Measurements from ENCODE around the gene EEF2.
A peak's percentile ranks its signal among the peaks of the same experiment; 100 is the strongest.

The EEF2 gene

GRCh38 chr19:3986260-3987041 is 1.2 kb upstream of the EEF2 start:
- DNase-seq: peak; percentile 66

- DNase-seq: peak; percentile 31
Measured at GRCh38 chr19:3985643-3986259, 488 bp upstream of the EEF2 start.

GRCh38 chr19:3984584-3984907 is 717 bp downstream of the EEF2 start:
- DNase-seq: no peak

GRCh38 chr19:3983936-3984583 is 1.2 kb downstream of the EEF2 start:
- no peak for DNase-seq

- no peak for DNase-seq
Measured at GRCh38 chr19:3983542-3983914, 1.7 kb downstream of the EEF2 start.

- no peak for DNase-seq
Measured at GRCh38 chr19:3982701-3983541, 2.3 kb downstream of the EEF2 start.

GRCh38 chr19:3981736-3982681 is 3.3 kb downstream of the EEF2 start:
- no peak for DNase-seq

- DNase-seq: no peak
Measured at GRCh38 chr19:3981373-3981735, 3.9 kb downstream of the EEF2 start.

- no peak for DNase-seq
Measured at GRCh38 chr19:3980353-3981251, 4.7 kb downstream of the EEF2 start.

- no peak for DNase-seq
Measured at GRCh38 chr19:3979674-3980352, 5.5 kb downstream of the EEF2 start.

GRCh38 chr19:3979289-3979673 is 6.0 kb downstream of the EEF2 start:
- no peak for DNase-seq

- DNase-seq: no peak
Measured at GRCh38 chr19:3978145-3978544, 7.1 kb downstream of the EEF2 start.

GRCh38 chr19:3977242-3978143 is 7.8 kb downstream of the EEF2 start:
- DNase-seq: no peak

GRCh38 chr19:3976495-3977241 is 8.6 kb downstream of the EEF2 start:
- no peak for DNase-seq

GRCh38 chr19:3975637-3976087 is 9.6 kb downstream of the EEF2 start:
- DNase-seq: no peak

GRCh38 chr19:3975144-3975543 is 10.1 kb downstream of the EEF2 start:
- no peak for DNase-seq

- peak; percentile 79 for DNase-seq
Measured at GRCh38 chr19:3970808-3971598, 14.3 kb downstream of the EEF2 start, which contains the start of gene DAPK3. TSS of gene DAPK3 (minus strand) at chr19:3971099. CDS start at chr19:3969735, 1,364 bp downstream.
